Measurements from ENCODE around the gene SIVA1. TPM values are rescaled to one million over a fixed set of nuclear protein-coding genes. Genes with fewer than 3 reads are reported as not detected.

Gene SIVA1
- total RNA-seq, 1 donor from 2014 or later: 52.3 TPM

- Mint-ChIP-seq H3K27ac (ENCODE audit: unreplicated experiment) (no peak overlapping the region), H3K4me1 (ENCODE audit: unreplicated experiment) (peaks cover 18% of the 10 kb centered on the region), H3K4me3 (ENCODE audit: unreplicated experiment) (no peak overlapping the region), H3K9me3 (ENCODE audit: unreplicated experiment) (no peaks in the 10 kb centered on the region), H3K27me3 (ENCODE audit: unreplicated experiment) (no peaks in the 10 kb centered on the region), H3K36me3 (ENCODE audit: unreplicated experiment) (peaks cover 2% of the 10 kb centered on the region)
- DNase-seq (ENCODE audit: extremely low spot score, unreplicated experiment): no peak
- TF ChIP-seq, protein P1, sequence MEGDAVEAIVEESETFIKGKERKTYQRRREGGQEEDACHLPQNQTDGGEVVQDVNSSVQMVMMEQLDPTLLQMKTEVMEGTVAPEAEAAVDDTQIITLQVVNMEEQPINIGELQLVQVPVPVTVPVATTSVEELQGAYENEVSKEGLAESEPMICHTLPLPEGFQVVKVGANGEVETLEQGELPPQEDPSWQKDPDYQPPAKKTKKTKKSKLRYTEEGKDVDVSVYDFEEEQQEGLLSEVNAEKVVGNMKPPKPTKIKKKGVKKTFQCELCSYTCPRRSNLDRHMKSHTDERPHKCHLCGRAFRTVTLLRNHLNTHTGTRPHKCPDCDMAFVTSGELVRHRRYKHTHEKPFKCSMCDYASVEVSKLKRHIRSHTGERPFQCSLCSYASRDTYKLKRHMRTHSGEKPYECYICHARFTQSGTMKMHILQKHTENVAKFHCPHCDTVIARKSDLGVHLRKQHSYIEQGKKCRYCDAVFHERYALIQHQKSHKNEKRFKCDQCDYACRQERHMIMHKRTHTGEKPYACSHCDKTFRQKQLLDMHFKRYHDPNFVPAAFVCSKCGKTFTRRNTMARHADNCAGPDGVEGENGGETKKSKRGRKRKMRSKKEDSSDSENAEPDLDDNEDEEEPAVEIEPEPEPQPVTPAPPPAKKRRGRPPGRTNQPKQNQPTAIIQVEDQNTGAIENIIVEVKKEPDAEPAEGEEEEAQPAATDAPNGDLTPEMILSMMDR (IDR thresholded peaks at IDR 0.05): no peak
Observed at GRCh38 chr14:104786726-104787675, 34.1 kb downstream of the SIVA1 start.

- Mint-ChIP-seq H3K9me3 (ENCODE audit: unreplicated experiment) (no peaks in the 10 kb centered on the region), H3K4me1 (ENCODE audit: unreplicated experiment) (peaks cover 22% of the 10 kb centered on the region), H3K27me3 (ENCODE audit: unreplicated experiment) (no peaks in the 10 kb centered on the region), H3K27ac (ENCODE audit: unreplicated experiment) (no peak overlapping the region), H3K36me3 (ENCODE audit: unreplicated experiment) (peaks cover 2% of the 10 kb centered on the region), H3K4me3 (ENCODE audit: unreplicated experiment) (no peak overlapping the region)
- DNase-seq (ENCODE audit: extremely low spot score, unreplicated experiment): no peak
- TF ChIP-seq, protein P1 (IDR thresholded peaks at IDR 0.05): no peak
Observed at GRCh38 chr14:104787736-104788135, 34.8 kb downstream of the SIVA1 start.

- DNase-seq (ENCODE audit: extremely low spot score, unreplicated experiment): no peak
- Mint-ChIP-seq H3K4me3 (ENCODE audit: unreplicated experiment) (no peak overlapping the region), H3K4me1 (ENCODE audit: unreplicated experiment) (peaks cover 25% of the 10 kb centered on the region), H3K27ac (ENCODE audit: unreplicated experiment) (no peak overlapping the region), H3K36me3 (ENCODE audit: unreplicated experiment) (peaks cover 2% of the 10 kb centered on the region), H3K9me3 (ENCODE audit: unreplicated experiment) (no peaks in the 10 kb centered on the region), H3K27me3 (ENCODE audit: unreplicated experiment) (no peaks in the 10 kb centered on the region)
- TF ChIP-seq, protein P1 (IDR thresholded peaks at IDR 0.05): no peak
Observed at GRCh38 chr14:104788161-104788818, 35.3 kb downstream of the SIVA1 start.

- Mint-ChIP-seq H3K27me3 (ENCODE audit: unreplicated experiment) (no peaks in the 10 kb centered on the region), H3K4me3 (ENCODE audit: unreplicated experiment) (no peak overlapping the region), H3K27ac (ENCODE audit: unreplicated experiment) (no peak overlapping the region), H3K9me3 (ENCODE audit: unreplicated experiment) (no peaks in the 10 kb centered on the region), H3K4me1 (ENCODE audit: unreplicated experiment) (peaks cover 32% of the 10 kb centered on the region), H3K36me3 (ENCODE audit: unreplicated experiment) (peaks cover 2% of the 10 kb centered on the region)
- DNase-seq (ENCODE audit: extremely low spot score, unreplicated experiment): no peak
- TF ChIP-seq, protein P1 (IDR thresholded peaks at IDR 0.05): no peak
Observed at GRCh38 chr14:104788873-104789663, 36.1 kb downstream of the SIVA1 start.

All from osteocyte (in vitro differentiated cells).